HEK293 (cell line): ENCODE results near the gene TSSK6.
A peak's percentile ranks its signal among the peaks of the same experiment; 100 is the strongest.

Source experiments
- HIC1 ChIP-seq: fragments of 450-650 bp; formaldehyde crosslinking; IDR thresholded peaks from 2 replicates; pipeline ENCODE4 v1.5.1; 2016; ENCODE audit warnings: missing biosample characterization, missing genetic modification characterization
- INSM2 ChIP-seq: fragments of 450-650 bp; formaldehyde crosslinking; IDR thresholded peaks from 2 replicates; pipeline ENCODE4 v1.5.1; 2016; ENCODE audit warnings: missing biosample characterization, missing genetic modification characterization
- MYNN ChIP-seq: fragments of 450-650 bp; formaldehyde crosslinking; IDR thresholded peaks from 2 replicates; pipeline ENCODE4 v1.5.1; 2016; ENCODE audit warnings: missing biosample characterization, missing genetic modification characterization, borderline replicate concordance
- REPIN1 ChIP-seq: fragments of 450-650 bp; formaldehyde crosslinking; IDR thresholded peaks from 2 replicates; pipeline ENCODE4 v1.5.1; 2017; ENCODE audit warnings: missing biosample characterization, missing genetic modification characterization, low read depth
- SETDB1 ChIP-seq: IDR thresholded peaks from one replicate; pipeline ENCODE4 v1.6.1; 2017; ENCODE audit warnings: mild to moderate bottlenecking, low read length, moderate library complexity, mixed read lengths; ENCODE audit not compliant: insufficient read length
- ZIC2 ChIP-seq: fragments of 450-650 bp; formaldehyde crosslinking; IDR thresholded peaks from 2 replicates; pipeline ENCODE4 v1.5.1; 2016; ENCODE audit warnings: missing biosample characterization, missing genetic modification characterization
- ZNF112 ChIP-seq: fragments of 450-650 bp; formaldehyde crosslinking; IDR thresholded peaks from 2 replicates; pipeline ENCODE4 v1.5.0; 2017; ENCODE audit warnings: missing biosample characterization, missing genetic modification characterization
- ZNF121 ChIP-seq: fragments of 450-650 bp; formaldehyde crosslinking; IDR thresholded peaks from 2 replicates; pipeline ENCODE4 v1.5.1; 2016; ENCODE audit warnings: missing biosample characterization, missing genetic modification characterization
- ZNF132 ChIP-seq: fragments of 450-650 bp; formaldehyde crosslinking; IDR thresholded peaks from 2 replicates; pipeline ENCODE4 v1.5.1; 2017; ENCODE audit warnings: missing biosample characterization, missing genetic modification characterization, borderline replicate concordance
- ZNF157 ChIP-seq: fragments of 450-650 bp; formaldehyde crosslinking; IDR thresholded peaks from 2 replicates; pipeline ENCODE4 v1.5.1; 2016; ENCODE audit warnings: missing biosample characterization, missing genetic modification characterization
- ZNF184 ChIP-seq: fragments of 450-650 bp; IDR thresholded peaks from 2 replicates; pipeline ENCODE4 v1.5.1; 2018; ENCODE audit warnings: missing biosample characterization, mild to moderate bottlenecking, missing genetic modification characterization
- ZNF221 ChIP-seq: fragments of 450-650 bp; formaldehyde crosslinking; IDR thresholded peaks from 2 replicates; pipeline ENCODE4 v1.5.1; 2017; ENCODE audit warnings: missing biosample characterization, missing genetic modification characterization, borderline replicate concordance
- ZNF354C ChIP-seq: fragments of 450-650 bp; formaldehyde crosslinking; IDR thresholded peaks from 2 replicates; pipeline ENCODE4 v1.5.1; 2016; ENCODE audit warnings: missing biosample characterization, missing genetic modification characterization, low read depth, borderline replicate concordance
- ZNF394 ChIP-seq: fragments of 450-650 bp; formaldehyde crosslinking; IDR thresholded peaks from 2 replicates; pipeline ENCODE4 v1.5.1; 2016; ENCODE audit warnings: missing biosample characterization, missing genetic modification characterization, mild to moderate bottlenecking, moderate library complexity, borderline replicate concordance
- ZNF433 ChIP-seq: fragments of 450-650 bp; formaldehyde crosslinking; IDR thresholded peaks from 2 replicates; pipeline ENCODE4 v1.5.1; 2016; ENCODE audit warnings: missing biosample characterization, missing genetic modification characterization, low read depth
- ZNF488 ChIP-seq: fragments of 450-650 bp; formaldehyde crosslinking; IDR thresholded peaks from 2 replicates; pipeline ENCODE4 v1.5.1; 2016; ENCODE audit warnings: missing biosample characterization, missing genetic modification characterization
- ZNF510 ChIP-seq: fragments of 450-650 bp; formaldehyde crosslinking; IDR thresholded peaks from 2 replicates; pipeline ENCODE4 v1.5.1; 2018; ENCODE audit warnings: mild to moderate bottlenecking, missing genetic modification characterization, missing biosample characterization; ENCODE audit not compliant: insufficient replicate concordance
- ZNF529 ChIP-seq: fragments of 450-650 bp; formaldehyde crosslinking; IDR thresholded peaks from 2 replicates; pipeline ENCODE4 v1.5.1; 2017; ENCODE audit warnings: missing genetic modification characterization, missing biosample characterization; ENCODE audit not compliant: insufficient replicate concordance
- ZNF548 ChIP-seq: fragments of 450-650 bp; formaldehyde crosslinking; IDR thresholded peaks from 2 replicates; pipeline ENCODE4 v1.5.1; 2016; ENCODE audit warnings: missing biosample characterization, missing genetic modification characterization
- ZNF549 ChIP-seq: fragments of 450-650 bp; IDR thresholded peaks from 2 replicates; pipeline ENCODE4 v1.5.1; 2018; ENCODE audit warnings: missing biosample characterization, missing genetic modification characterization, mild to moderate bottlenecking, inconsistent platforms, moderate library complexity
- ZNF571 ChIP-seq: fragments of 450-650 bp; formaldehyde crosslinking; IDR thresholded peaks from 2 replicates; pipeline ENCODE4 v1.5.0; 2017; ENCODE audit warnings: missing biosample characterization, missing genetic modification characterization
- ZNF639 ChIP-seq: fragments of 450-650 bp; formaldehyde crosslinking; IDR thresholded peaks from 2 replicates; pipeline ENCODE4 v1.5.1; 2016; ENCODE audit warnings: missing biosample characterization, missing genetic modification characterization
- ZNF704 ChIP-seq: fragments of 450-650 bp; formaldehyde crosslinking; IDR thresholded peaks from 2 replicates; pipeline ENCODE4 v1.5.1; 2016; ENCODE audit warnings: missing biosample characterization, missing genetic modification characterization
- TF ChIP-seq, protein P1 (sequence below): fragments of 450-650 bp; formaldehyde crosslinking; optimal IDR thresholded peaks from 2 replicates; pipeline ENCODE3; 2016; ENCODE audit warnings: missing biosample characterization, mild to moderate bottlenecking, missing genetic modification characterization
- TF ChIP-seq, protein P2 (sequence below): fragments of 450-650 bp; formaldehyde crosslinking; IDR thresholded peaks from 2 replicates; pipeline ENCODE4 v1.5.1; 2016; ENCODE audit warnings: missing biosample characterization, missing genetic modification characterization
- TF ChIP-seq, protein P3 (sequence below): fragments of 450-650 bp; formaldehyde crosslinking; IDR thresholded peaks from 2 replicates; pipeline ENCODE4 v1.5.1; 2017; ENCODE audit warnings: missing biosample characterization, missing genetic modification characterization

TSSK6 gene

GRCh38 chr19:19538061-19538784 is 22.9 kb upstream of the TSSK6 start, which contains the start of gene CILP2 (continued):
- TF ChIP-seq ZNF132 (tag by site-specific recombination) (no peak), ZNF394 (tag by site-specific recombination) (no peak), MYNN (tag by site-specific recombination) (no peak), ZNF549 (tag by site-specific recombination) (no peak), ZNF354C (tag by site-specific recombination) (no peak), ZIC2 (peak; percentile 40), ZNF571 (no peak), ZNF112 (tag by site-specific recombination) (no peak), INSM2 (tag by site-specific recombination) (no peak), ZNF488 (tag by site-specific recombination) (no peak), REPIN1 (tag by site-specific recombination) (no peak), ZNF529 (tag by site-specific recombination) (no peak), ZNF221 (no peak), SETDB1 (no peak), ZNF157 (no peak), ZNF639 (tag by site-specific recombination) (no peak), HIC1 (tag by site-specific recombination) (no peak), ZNF510 (tag by site-specific recombination) (no peak), ZNF548 (tag by site-specific recombination) (no peak), ZNF704 (tag by site-specific recombination) (no peak), ZNF121 (tag by site-specific recombination) (0 out of 2 replicates have a peak, but pooled peaks have one; percentile 48), ZNF184 (tag by site-specific recombination) (no peak), ZNF433 (tag by site-specific recombination) (no peak)
- TF ChIP-seq, protein P1, sequence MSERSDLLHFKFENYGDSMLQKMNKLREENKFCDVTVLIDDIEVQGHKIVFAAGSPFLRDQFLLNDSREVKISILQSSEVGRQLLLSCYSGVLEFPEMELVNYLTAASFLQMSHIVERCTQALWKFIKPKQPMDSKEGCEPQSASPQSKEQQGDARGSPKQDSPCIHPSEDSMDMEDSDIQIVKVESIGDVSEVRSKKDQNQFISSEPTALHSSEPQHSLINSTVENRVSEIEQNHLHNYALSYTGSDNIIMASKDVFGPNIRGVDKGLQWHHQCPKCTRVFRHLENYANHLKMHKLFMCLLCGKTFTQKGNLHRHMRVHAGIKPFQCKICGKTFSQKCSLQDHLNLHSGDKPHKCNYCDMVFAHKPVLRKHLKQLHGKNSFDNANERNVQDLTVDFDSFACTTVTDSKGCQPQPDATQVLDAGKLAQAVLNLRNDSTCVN = peak; percentile 42
- TF ChIP-seq, protein P2, sequence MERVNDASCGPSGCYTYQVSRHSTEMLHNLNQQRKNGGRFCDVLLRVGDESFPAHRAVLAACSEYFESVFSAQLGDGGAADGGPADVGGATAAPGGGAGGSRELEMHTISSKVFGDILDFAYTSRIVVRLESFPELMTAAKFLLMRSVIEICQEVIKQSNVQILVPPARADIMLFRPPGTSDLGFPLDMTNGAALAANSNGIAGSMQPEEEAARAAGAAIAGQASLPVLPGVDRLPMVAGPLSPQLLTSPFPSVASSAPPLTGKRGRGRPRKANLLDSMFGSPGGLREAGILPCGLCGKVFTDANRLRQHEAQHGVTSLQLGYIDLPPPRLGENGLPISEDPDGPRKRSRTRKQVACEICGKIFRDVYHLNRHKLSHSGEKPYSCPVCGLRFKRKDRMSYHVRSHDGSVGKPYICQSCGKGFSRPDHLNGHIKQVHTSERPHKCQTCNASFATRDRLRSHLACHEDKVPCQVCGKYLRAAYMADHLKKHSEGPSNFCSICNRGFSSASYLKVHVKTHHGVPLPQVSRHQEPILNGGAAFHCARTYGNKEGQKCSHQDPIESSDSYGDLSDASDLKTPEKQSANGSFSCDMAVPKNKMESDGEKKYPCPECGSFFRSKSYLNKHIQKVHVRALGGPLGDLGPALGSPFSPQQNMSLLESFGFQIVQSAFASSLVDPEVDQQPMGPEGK (tag by site-specific recombination) = peak; percentile 70
- TF ChIP-seq, protein P3, sequence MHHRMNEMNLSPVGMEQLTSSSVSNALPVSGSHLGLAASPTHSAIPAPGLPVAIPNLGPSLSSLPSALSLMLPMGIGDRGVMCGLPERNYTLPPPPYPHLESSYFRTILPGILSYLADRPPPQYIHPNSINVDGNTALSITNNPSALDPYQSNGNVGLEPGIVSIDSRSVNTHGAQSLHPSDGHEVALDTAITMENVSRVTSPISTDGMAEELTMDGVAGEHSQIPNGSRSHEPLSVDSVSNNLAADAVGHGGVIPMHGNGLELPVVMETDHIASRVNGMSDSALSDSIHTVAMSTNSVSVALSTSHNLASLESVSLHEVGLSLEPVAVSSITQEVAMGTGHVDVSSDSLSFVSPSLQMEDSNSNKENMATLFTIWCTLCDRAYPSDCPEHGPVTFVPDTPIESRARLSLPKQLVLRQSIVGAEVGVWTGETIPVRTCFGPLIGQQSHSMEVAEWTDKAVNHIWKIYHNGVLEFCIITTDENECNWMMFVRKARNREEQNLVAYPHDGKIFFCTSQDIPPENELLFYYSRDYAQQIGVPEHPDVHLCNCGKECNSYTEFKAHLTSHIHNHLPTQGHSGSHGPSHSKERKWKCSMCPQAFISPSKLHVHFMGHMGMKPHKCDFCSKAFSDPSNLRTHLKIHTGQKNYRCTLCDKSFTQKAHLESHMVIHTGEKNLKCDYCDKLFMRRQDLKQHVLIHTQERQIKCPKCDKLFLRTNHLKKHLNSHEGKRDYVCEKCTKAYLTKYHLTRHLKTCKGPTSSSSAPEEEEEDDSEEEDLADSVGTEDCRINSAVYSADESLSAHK (tag by site-specific recombination) = no peak
